Thoracic aorta (tissue), 2 donors: ENCODE measurements around the gene S100A10. TPM values are rescaled to one million over a fixed set of nuclear protein-coding genes. Genes with fewer than 3 reads are reported as not detected.

Experiments
- ATAC-seq: fragments of 150-250 bp; one replicate; pipeline ENCODE4 v1.8.0; 2017; ENCODE audit warnings: low read depth; ENCODE audit not compliant: insufficient number of reproducible peaks, low FRiP score
- DNase-seq: peaks from one replicate; pipeline ENCODE4 v3.0.0-alpha.2; 2020; ENCODE audit warnings: low spot score
- H3K27ac ChIP-seq, 2 donors: fragments of 200-600 bp; sonication (generic); 1 replicate in 1 of 2; 2 replicates in 1 of 2; pipeline ENCODE4 v1.5.1; 2016; ENCODE audit warnings: mild to moderate bottlenecking in 2 of 2, moderate library complexity in 2 of 2
- H3K27me3 ChIP-seq: fragments of 200-600 bp; sonication (generic); replicated peaks from 2 replicates; pipeline ENCODE4 v1.6.0; 2016; ENCODE audit warnings: mild to moderate bottlenecking; ENCODE audit not compliant: insufficient read depth
- H3K36me3 ChIP-seq: fragments of 200-600 bp; sonication (generic); one replicate; pipeline ENCODE4 v1.5.1; 2016
- H3K4me1 ChIP-seq, 2 donors: fragments of 200-600 bp; sonication (generic); 1 replicate in 1 of 2; 2 replicates in 1 of 2; pipeline versions ENCODE4 v1.5.1 to v1.6.0; 2016; ENCODE audit warnings: low read depth in 2 of 2, mild to moderate bottlenecking in 1 of 2; ENCODE audit not compliant: control insufficient read depth in 1 of 2
- H3K4me3 ChIP-seq: fragments of 200-600 bp; sonication (generic); 2 replicates; pipeline ENCODE4 v1.5.1; 2016; ENCODE audit warnings: mild to moderate bottlenecking
- H3K9me3 ChIP-seq: fragments of 200-600 bp; sonication (generic); 2 replicates; pipeline ENCODE4 v1.5.1; 2016
- total RNA-seq, 2 donors: library from RNA; depleted of rRNA; stranded (reverse); fragments of >200 nt; gene quantifications; one replicate each; pipeline versions ENCODE4 v1.1.0 to v1.2.3, GENCODE V29; 2016
- TF ChIP-seq, protein P1 (sequence below): fragments of 200-600 bp; sonication (generic); IDR thresholded peaks from one replicate; pipeline ENCODE4 v1.5.1; 2019; ENCODE audit warnings: antibody characterized with exemption

S100A10 gene
- total RNA-seq, 2 donors from 2014 or later: 47.0 to 107 TPM

DNA sequence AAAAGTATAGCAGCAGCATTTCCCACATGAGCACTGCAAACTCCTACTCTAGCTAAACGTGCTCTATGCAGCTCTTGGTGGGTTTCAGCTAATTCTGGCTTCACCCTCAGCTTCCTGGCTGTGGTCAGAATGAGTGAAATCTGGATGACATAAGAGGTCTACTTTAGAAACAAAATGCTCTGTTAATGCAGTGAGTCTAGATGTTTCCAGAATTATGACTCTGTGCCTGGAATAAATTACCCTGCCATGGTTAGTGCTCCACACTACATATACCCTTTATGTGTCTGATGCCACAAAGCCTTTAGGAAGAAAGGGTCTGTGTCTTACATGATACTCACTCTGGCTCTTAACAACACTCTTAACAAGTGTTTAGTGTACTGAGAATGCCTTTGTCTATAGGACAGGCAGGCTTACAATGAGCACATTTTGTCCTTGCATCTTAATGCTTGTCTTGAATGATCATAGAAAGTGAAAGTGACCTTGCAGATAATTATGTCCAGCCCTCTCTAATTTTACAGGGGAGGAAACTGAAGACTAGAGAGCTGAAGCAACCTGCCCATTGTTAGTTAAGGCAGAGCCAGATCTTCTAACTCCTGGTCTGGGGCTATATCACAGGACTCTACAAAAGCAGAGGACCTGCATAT lies 9.2 kb downstream of the S100A10 start:
- DNase-seq: no peak
- H3K36me3 ChIP-seq: peaks cover 31% of the 10 kb centered on the region
- no peak overlapping the region for H3K4me3 ChIP-seq

DNA sequence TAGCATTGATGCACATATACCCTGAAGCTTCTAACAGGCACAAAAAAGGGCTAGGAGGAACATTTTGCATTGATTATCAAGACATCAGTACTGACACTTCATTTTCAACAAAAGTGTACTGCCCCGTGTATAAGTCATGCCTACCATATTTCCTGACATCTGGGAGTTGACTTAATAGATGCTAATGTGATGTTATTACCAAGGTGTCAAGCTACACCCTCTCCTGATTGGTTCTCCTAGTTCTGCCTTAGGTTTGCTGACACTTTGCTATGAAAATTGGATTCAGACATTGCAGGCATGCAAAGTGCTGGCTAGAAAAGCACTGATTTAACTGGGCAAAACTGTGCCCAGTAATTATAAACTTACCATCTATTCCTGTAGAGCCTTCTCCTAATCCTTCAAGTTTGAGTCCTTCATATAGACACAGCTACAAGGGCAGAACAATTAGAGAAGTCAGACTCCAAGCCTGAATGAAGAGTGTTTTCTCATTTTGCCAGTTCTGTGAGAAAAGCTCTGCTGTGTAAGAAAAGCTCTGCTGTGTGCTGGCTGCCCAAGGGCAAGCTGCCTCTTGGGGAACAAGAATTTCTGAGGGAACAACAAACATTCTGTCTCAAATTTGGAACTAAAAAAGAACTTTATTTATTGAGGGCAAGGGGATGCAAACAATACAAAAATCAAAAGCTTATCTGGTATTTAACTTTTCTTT lies 11.2 kb downstream of the S100A10 start:
- no peak for ATAC-seq
- no peak overlapping the region for H3K4me3 ChIP-seq
- no peak for DNase-seq
- peaks cover 0 to 19% of the 10 kb centered on the region in 2 donors for H3K4me1 ChIP-seq
- H3K9me3 ChIP-seq: no peaks in the 10 kb centered on the region
- no peaks in the 10 kb centered on the region for H3K27me3 ChIP-seq
- H3K36me3 ChIP-seq: peaks cover 31% of the 10 kb centered on the region
- TF ChIP-seq, protein P1, sequence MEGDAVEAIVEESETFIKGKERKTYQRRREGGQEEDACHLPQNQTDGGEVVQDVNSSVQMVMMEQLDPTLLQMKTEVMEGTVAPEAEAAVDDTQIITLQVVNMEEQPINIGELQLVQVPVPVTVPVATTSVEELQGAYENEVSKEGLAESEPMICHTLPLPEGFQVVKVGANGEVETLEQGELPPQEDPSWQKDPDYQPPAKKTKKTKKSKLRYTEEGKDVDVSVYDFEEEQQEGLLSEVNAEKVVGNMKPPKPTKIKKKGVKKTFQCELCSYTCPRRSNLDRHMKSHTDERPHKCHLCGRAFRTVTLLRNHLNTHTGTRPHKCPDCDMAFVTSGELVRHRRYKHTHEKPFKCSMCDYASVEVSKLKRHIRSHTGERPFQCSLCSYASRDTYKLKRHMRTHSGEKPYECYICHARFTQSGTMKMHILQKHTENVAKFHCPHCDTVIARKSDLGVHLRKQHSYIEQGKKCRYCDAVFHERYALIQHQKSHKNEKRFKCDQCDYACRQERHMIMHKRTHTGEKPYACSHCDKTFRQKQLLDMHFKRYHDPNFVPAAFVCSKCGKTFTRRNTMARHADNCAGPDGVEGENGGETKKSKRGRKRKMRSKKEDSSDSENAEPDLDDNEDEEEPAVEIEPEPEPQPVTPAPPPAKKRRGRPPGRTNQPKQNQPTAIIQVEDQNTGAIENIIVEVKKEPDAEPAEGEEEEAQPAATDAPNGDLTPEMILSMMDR: no peak
- H3K27ac ChIP-seq: no peak overlapping the region

More for the DNA sequence above, 9.2 kb downstream of the S100A10 start:
- peaks cover 18 to 39% of the 10 kb centered on the region in 2 donors for H3K4me1 ChIP-seq
- H3K27me3 ChIP-seq: no peaks in the 10 kb centered on the region
- no peak overlapping the region for H3K27ac ChIP-seq
- TF ChIP-seq, protein P1: no peak
- no peak for ATAC-seq
- H3K9me3 ChIP-seq: no peaks in the 10 kb centered on the region

DNA sequence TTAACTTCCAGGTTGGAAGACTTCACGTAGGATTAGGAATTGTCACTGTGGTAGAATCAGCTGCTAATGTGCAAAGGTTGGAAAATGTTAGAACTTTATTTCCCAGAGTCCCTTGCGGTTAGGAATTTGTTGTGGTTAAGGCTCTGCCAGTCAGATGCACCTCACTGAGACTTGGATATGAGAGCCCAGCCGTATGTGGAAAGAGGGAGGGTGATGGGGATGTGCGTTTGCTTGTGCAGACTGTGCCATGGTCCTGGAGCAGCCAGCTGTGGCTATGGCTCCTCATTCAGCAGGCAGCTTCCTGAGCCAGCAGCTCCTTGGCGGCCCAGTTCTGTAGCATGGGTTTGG lies 12.5 kb downstream of the S100A10 start:
- H3K36me3 ChIP-seq: peaks cover 31% of the 10 kb centered on the region
- TF ChIP-seq, protein P1: no peak
- ATAC-seq (no peak), DNase-seq (no peak)
- peaks cover 0 to 18% of the 10 kb centered on the region in 2 donors for H3K4me1 ChIP-seq
- no peaks in the 10 kb centered on the region for H3K9me3 ChIP-seq
- no peaks in the 10 kb centered on the region for H3K27me3 ChIP-seq
- peak overlapping the region in 1 of 2 donors; percentile 5 for H3K27ac ChIP-seq
- H3K4me3 ChIP-seq: no peak overlapping the region

DNA sequence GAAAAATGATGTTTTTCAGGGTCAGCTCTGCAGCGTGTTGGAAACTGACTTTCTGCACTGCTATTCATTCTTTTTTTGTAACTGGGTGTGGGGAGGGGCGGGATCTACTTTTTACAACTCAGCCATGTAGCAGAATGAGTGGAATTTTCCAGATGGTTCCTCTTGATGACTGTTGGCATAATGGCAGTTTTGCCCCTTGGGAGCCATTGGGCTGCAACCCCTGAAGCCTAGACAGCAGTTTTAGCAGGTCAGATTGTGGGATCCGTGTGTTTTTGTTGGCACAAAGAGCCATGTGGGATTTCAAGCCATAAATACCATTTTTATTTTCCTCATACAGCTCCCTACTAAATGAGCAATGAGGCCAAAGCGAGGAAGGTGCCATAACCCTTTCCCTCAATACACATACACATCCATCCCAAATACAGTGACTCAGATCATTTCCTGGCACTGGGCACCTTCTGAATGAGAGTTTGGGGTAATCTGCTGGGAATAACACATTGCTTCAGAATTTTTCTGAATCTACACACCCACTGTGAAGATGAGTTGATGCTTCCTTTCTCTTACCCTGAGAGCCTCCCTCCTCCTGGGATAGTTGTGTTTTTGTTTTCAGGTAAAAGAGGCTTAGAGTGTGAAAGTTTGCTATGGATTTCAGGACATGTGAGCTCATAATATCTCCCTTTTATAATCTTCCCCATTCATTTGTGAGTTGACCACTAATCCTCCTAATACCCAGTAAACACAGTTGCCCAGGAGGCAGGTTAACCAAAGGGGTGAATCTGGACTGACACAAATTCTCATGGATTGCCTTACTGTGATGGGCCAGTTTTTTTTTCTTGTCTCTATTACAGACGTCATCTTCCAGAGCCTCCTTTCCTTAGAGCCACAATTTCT lies 13.1 kb downstream of the S100A10 start:
- Histone ChIP-seq H3K36me3 (peaks cover 28% of the 10 kb centered on the region), H3K4me1 (peaks cover 0 to 18% of the 10 kb centered on the region in 2 donors), H3K27me3 (no peaks in the 10 kb centered on the region), H3K27ac (peak overlapping the region in 1 of 2 donors; percentile 5), H3K4me3 (no peak overlapping the region), H3K9me3 (no peaks in the 10 kb centered on the region)
- TF ChIP-seq, protein P1: no peak
- ATAC-seq (peak; percentile 64), DNase-seq (no peak)

DNA sequence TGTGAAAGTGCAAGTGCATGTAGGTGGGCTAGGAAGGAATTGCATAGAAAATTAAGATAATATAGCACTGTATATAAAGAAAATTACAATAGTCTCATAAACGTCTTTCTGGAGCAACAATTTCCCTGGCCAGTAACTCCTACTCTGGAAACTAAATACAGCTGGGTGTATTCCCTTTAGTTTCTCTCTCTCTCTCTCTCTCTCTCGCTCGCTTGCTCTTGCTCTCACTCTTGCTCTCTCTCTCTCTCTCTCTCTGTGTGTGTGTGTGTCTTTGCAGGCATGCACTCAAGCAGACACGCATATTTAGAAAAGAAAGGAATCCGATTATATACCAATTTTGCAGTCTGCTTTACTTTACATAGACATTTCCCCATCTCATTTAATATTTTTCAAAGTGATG lies 14.7 kb downstream of the S100A10 start:
- Histone ChIP-seq H3K4me1 (peaks cover 0 to 18% of the 10 kb centered on the region in 2 donors), H3K27me3 (no peaks in the 10 kb centered on the region), H3K36me3 (peaks cover 15% of the 10 kb centered on the region), H3K27ac (no peak overlapping the region), H3K4me3 (no peak overlapping the region), H3K9me3 (no peaks in the 10 kb centered on the region)
- DNase-seq (no peak), ATAC-seq (no peak)
- TF ChIP-seq, protein P1: no peak
